ENCODE measurements around the gene FAM229B. TPM values are rescaled to one million over a fixed set of nuclear protein-coding genes. Genes with fewer than 3 reads are reported as not detected.

Gene FAM229B
- total RNA-seq, 3 donors from 2014 or later = 6.3 to 12.5 (median 10.9) TPM

- Histone ChIP-seq H3K4me3 (no peak overlapping the region), H3K36me3 (no peaks in the 10 kb centered on the region), H3K9me3 (no peaks in the 10 kb centered on the region), H3K4me1 (no peaks in the 10 kb centered on the region), H3K27me3 (no peaks in the 10 kb centered on the region), H3K27ac (no peak overlapping the region)
- DNase-seq (ENCODE audit: low spot score in 2 of 2) = no peak
- no peak for TF ChIP-seq POLR2A (IDR thresholded peaks at IDR 0.05)
- no peak for TF ChIP-seq POLR2AphosphoS5 (IDR thresholded peaks at IDR 0.05)
- TF ChIP-seq CTCF (IDR thresholded peaks at IDR 0.05) = no peak
- intact Hi-C loops (cut with DNase I; ENCODE audit: low total_unique reads) = no loop called here
These were observed 20.8 kb upstream of the FAM229B start for GRCh38 chr6:112066606-112067005.

- no peaks in the 10 kb centered on the region for H3K27me3 ChIP-seq
- DNase-seq (ENCODE audit: low spot score in 2 of 2) = no peak
- no peak for TF ChIP-seq POLR2AphosphoS5 (IDR thresholded peaks at IDR 0.05)
- intact Hi-C loops (cut with DNase I; ENCODE audit: low total_unique reads) = no loop called here
- H3K4me1 ChIP-seq = no peaks in the 10 kb centered on the region
- peaks cover 6% of the 10 kb centered on the region for H3K36me3 ChIP-seq
- H3K4me3 ChIP-seq = no peak overlapping the region
- H3K27ac ChIP-seq = no peak overlapping the region
- no peaks in the 10 kb centered on the region for H3K9me3 ChIP-seq
These were observed 5.8 kb upstream of the FAM229B start for GRCh38 chr6:112081569-112081968.

GRCh38 chr6:112085286-112086065 lies 1.9 kb upstream of the FAM229B start:
- TF ChIP-seq POLR2A (IDR thresholded peaks at IDR 0.05) (no peak), POLR2AphosphoS5 (IDR thresholded peaks at IDR 0.05) (no peak), CTCF (IDR thresholded peaks at IDR 0.05) (no peak)
- Histone ChIP-seq H3K27me3 (no peaks in the 10 kb centered on the region), H3K36me3 (no peaks in the 10 kb centered on the region), H3K4me3 (no peak overlapping the region), H3K27ac (no peak overlapping the region), H3K9me3 (no peaks in the 10 kb centered on the region), H3K4me1 (no peaks in the 10 kb centered on the region)
- no peak for DNase-seq (ENCODE audit: low spot score in 2 of 2)
- intact Hi-C loops (cut with DNase I; ENCODE audit: low total_unique reads) = no loop called here

GRCh38 chr6:112086744-112087135 lies 651 bp upstream of the FAM229B start:
- intact Hi-C loops (cut with DNase I; ENCODE audit: low total_unique reads) = no loop called here

GRCh38 chr6:112087916-112088315 lies 525 bp downstream of the FAM229B start:
- H3K27me3 ChIP-seq = no peaks in the 10 kb centered on the region
- TF ChIP-seq POLR2A (IDR thresholded peaks at IDR 0.05) = no peak
- no peak for TF ChIP-seq CTCF (IDR thresholded peaks at IDR 0.05)
- no peak for TF ChIP-seq POLR2AphosphoS5 (IDR thresholded peaks at IDR 0.05)
- intact Hi-C loops (cut with DNase I; ENCODE audit: low total_unique reads) = no loop called here

More at GRCh38 chr6:112086744-112087135, 651 bp upstream of the FAM229B start:
- no peaks in the 10 kb centered on the region for H3K36me3 ChIP-seq
- H3K9me3 ChIP-seq = no peaks in the 10 kb centered on the region
- no peaks in the 10 kb centered on the region for H3K27me3 ChIP-seq
- peak overlapping the region; percentile 79 to 89 (median 83) for H3K4me3 ChIP-seq
- no peaks in the 10 kb centered on the region for H3K4me1 ChIP-seq
- no peak for DNase-seq (ENCODE audit: low spot score in 2 of 2)
- H3K27ac ChIP-seq = peak overlapping the region; percentile 91 to 92
- TF ChIP-seq CTCF (IDR thresholded peaks at IDR 0.05) = no peak
- no peak for TF ChIP-seq POLR2A (IDR thresholded peaks at IDR 0.05)
- no peak for TF ChIP-seq POLR2AphosphoS5 (IDR thresholded peaks at IDR 0.05)

More at GRCh38 chr6:112087916-112088315, 525 bp downstream of the FAM229B start:
- Histone ChIP-seq H3K4me1 (no peaks in the 10 kb centered on the region), H3K36me3 (no peaks in the 10 kb centered on the region), H3K4me3 (peak overlapping the region; percentile 79 to 89 (median 83)), H3K9me3 (no peaks in the 10 kb centered on the region), H3K27ac (peak overlapping the region; percentile 91 to 92)
- no peak for DNase-seq (ENCODE audit: low spot score in 2 of 2)
